Heart left ventricle (tissue), 16 donors: ENCODE data around the gene CEP128. TPM values are rescaled to one million over a fixed set of nuclear protein-coding genes. Genes with fewer than 3 reads are reported as not detected.

Experiments used
- ATAC-seq, 4 donors: fragments of 200-7000 bp; cut with Tn5 transposase; one replicate each; pipeline ENCODE4 v1.9.1; 2020 to 2022; ENCODE audit warnings: moderate library complexity in 4 of 4, mild to moderate bottlenecking in 3 of 4, moderate number of reproducible peaks in 1 of 4
- DNase-seq, 5 donors: peaks; one replicate each; pipeline ENCODE4 v3.0.0-alpha.2; 2020
- H3K27ac ChIP-seq, 12 donors: fragments of 200-600 bp; sonication (generic) in 4 of 12; one replicate each; pipeline versions ENCODE4 v1.5.0 to v1.8.0; 2016 to 2022; ENCODE audit warnings: mild to moderate bottlenecking in 2 of 12
- H3K27me3 ChIP-seq, 9 donors: fragments of 200-600 bp; sonication (generic) in 2 of 9; one replicate each; pipeline versions ENCODE4 v1.5.1 to v1.8.0; 2016 to 2022; ENCODE audit warnings: mild to moderate bottlenecking in 3 of 9
- H3K36me3 ChIP-seq, 9 donors: fragments of 200-600 bp; sonication (generic) in 2 of 9; one replicate each; pipeline versions ENCODE4 v1.5.0 to v1.8.0; 2018 to 2022; ENCODE audit warnings: mild to moderate bottlenecking in 2 of 9
- H3K4me1 ChIP-seq, 12 donors: fragments of 200-600 bp; sonication (generic) in 4 of 12; one replicate each; pipeline versions ENCODE4 v1.5.0 to v1.8.0; 2016 to 2022; ENCODE audit warnings: mild to moderate bottlenecking in 3 of 12
- H3K4me3 ChIP-seq, 12 donors: fragments of 200-600 bp; sonication (generic) in 4 of 12; one replicate each; pipeline versions ENCODE4 v1.5.0 to v1.8.0; 2017 to 2022; ENCODE audit warnings: mild to moderate bottlenecking in 9 of 12, moderate library complexity in 4 of 12
- H3K9me3 ChIP-seq, 12 donors: fragments of 200-600 bp; sonication (generic) in 4 of 12; one replicate each; pipeline versions ENCODE4 v1.5.0 to v1.8.0; 2016 to 2022; ENCODE audit warnings: mild to moderate bottlenecking in 1 of 12
- CTCF ChIP-seq, 12 donors: fragments of 200-600 bp; sonication (generic) in 4 of 12; IDR thresholded peaks; one replicate each; pipeline versions ENCODE4 v1.5.0 to v1.8.0; 2018 to 2022; ENCODE audit warnings: antibody characterized with exemption in 12 of 12, mild to moderate bottlenecking in 5 of 12
- POLR2A ChIP-seq, 2 donors: fragments of 450-650 bp; IDR thresholded peaks; one replicate each; pipeline ENCODE4 v1.6.1; 2017; ENCODE audit warnings: antibody characterized with exemption in 2 of 2, mild to moderate bottlenecking in 2 of 2, moderate library complexity in 2 of 2
- WGBS, 4 donors: extraction: QIAGEN DNeasy Blood & Tissue Kit in 2 of 4; methylation state at CpG; one replicate each; pipeline versions ENCODE4 v1.1.5 to v1.1.7; 2013 to 2018; 5-methylcytosine and 5-hydroxymethylcytosine counted together
- intact Hi-C, 10 donors: fragments of 100-400 bp; cut with DNase I; formaldehyde crosslinking; loops; one replicate each; pipeline versions ENCODE4 v1.11.1 to v1.14.2; 2022
- polyA plus RNA-seq, 2 donors: library from polyadenylated mRNA; stranded (reverse); fragments of 200-250 nt; gene quantifications; one replicate each; pipeline ENCODE4 v1.2.3, GENCODE V29; 2013
- total RNA-seq, 9 donors: library from RNA; depleted of rRNA in 2 of 9; stranded (reverse); fragments of >200 nt in 2 of 9; fragmentation: NEBNext Ultra II Directional in 3 of 9; extraction: Animal tissue kit (Norgen Biotek cat#: 25700) in 3 of 9; gene quantifications; one replicate each; pipeline versions ENCODE4 v1.1.0 to v1.2.4, GENCODE V29; 2016 to 2023
- donor health status: ischemic (EF 13 %, LVEDD 7.1; RV severe dilation, severe dysfunction).
- donor health status: healthy with polysubstance abuse.
- donor health status: DM: no; HTN: yes; CAD: no.
- donor health status: DM: no; HTN: no; CAD: no.
- donor health status: ischemic (EF 25% LVEDD 6.9; RV normal size, moderate dysfunction).
- donor health status: ischemic (EF 25% LVEDD 5.7; RV mildly dilated, moderate dysfunction).
- donor health status: healthy.
- donor health status: DM: yes; HTN: yes; CAD: no.
- donor health status: ischemic (EF 35%, LVEDD 5.7; RV mildly dilated, moderate dysfunction).
- donor health status: nonischemic (EF 11% LVEDD 7.7; RV severe dilation, severe dysfunction).
- donor health status: DM: yes; HTN: yes; CAD: no.
- donor health status: PGD.
- donor health status: ischemic (EF 29% LVEDD 5.4; RV normal size, mild dysfunction).
- donor health status: nonischemic (EF 23%, LVEDD 6.1; RV moderate dilation, normal function).

CEP128 gene
- total and polyA plus RNA-seq, 11 donors, result 0.94 to 6.6 (median 3.4) TPM

DNA sequence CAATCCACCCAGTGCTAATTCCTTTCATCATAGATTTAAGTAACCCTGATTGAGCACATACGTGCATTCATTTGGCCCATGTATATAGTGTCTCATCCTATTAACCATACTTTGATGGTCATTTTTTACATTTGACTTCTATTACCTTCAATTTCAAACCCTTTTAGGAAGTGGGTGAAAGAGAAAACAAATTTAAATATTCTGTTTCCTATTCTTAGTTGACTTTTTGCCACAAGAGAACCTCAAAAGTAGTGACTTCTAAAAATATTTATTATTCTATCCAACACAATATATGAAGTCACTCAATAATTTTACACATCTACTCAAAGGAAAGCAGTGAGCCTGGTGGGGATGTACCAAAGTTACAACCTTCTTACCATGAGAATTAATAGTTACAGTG lies 164.9 kb downstream of the CEP128 start:
- intact Hi-C loops, result no loop called here
- no peak overlapping the region for H3K27ac ChIP-seq
- H3K4me3 ChIP-seq, result no peak overlapping the region
- ATAC-seq (no peak), DNase-seq (no peak)
- H3K27me3 ChIP-seq, result no peaks in the 10 kb centered on the region
- peaks cover 0 to 9% (median 0%) of the 10 kb centered on the region in 12 donors for H3K9me3 ChIP-seq
- H3K4me1 ChIP-seq, result no peaks in the 10 kb centered on the region
- H3K36me3 ChIP-seq, result no peaks in the 10 kb centered on the region
- 96 to 98% (median 98%) methylated on average over 1 of the region's 1 CpG for WGBS, 4 donors
- TF ChIP-seq POLR2A (IDR thresholded peaks at IDR 0.05), result no peak

GRCh38 chr14:80776186-80776585 lies 165.4 kb downstream of the CEP128 start:
- DNase-seq (no peak), ATAC-seq (no peak)
- no peaks in the 10 kb centered on the region for H3K27me3 ChIP-seq

DNA sequence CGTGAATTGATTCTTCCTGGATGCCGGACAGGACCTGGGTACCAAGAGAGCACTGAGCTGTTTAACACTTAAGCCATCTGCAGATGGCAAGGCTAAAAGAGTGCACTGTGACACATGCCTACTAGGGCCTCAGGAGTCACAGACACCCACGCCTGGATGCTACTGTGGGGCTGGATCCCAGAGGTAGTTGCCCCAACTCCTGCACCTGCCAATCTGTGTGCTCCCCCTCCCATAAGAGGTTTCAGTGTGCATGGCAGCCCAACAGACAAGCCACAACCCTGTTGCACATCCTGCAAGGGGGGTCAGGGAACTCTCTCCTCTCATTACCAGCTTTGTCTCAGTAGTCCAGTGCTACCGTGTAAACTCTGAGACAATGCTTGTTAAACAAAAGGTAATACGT lies 169.0 kb downstream of the CEP128 start:
- intact Hi-C loops, result no loop called here
- H3K4me3 ChIP-seq, result no peak overlapping the region
- H3K36me3 ChIP-seq, result no peaks in the 10 kb centered on the region
- no peak for ATAC-seq
- H3K9me3 ChIP-seq, result peaks cover 0 to 8% (median 0%) of the 10 kb centered on the region in 12 donors
- no peaks in the 10 kb centered on the region for H3K27me3 ChIP-seq
- no peak overlapping the region for H3K27ac ChIP-seq
- TF ChIP-seq POLR2A (IDR thresholded peaks at IDR 0.05) (no peak), CTCF (IDR thresholded peaks at IDR 0.05) (no peak)
- H3K4me1 ChIP-seq, result no peaks in the 10 kb centered on the region
- WGBS, 4 donors, result 77 to 98% (median 97%) methylated on average over 5 of the region's 5 CpGs
- no peak for DNase-seq

More at GRCh38 chr14:80776186-80776585, 165.4 kb downstream of the CEP128 start:
- H3K9me3 ChIP-seq, result peaks cover 0 to 9% (median 0%) of the 10 kb centered on the region in 12 donors
- intact Hi-C loops, result no loop called here
- H3K4me1 ChIP-seq, result no peaks in the 10 kb centered on the region
- no peak overlapping the region for H3K4me3 ChIP-seq
- H3K36me3 ChIP-seq, result no peaks in the 10 kb centered on the region
- no peak overlapping the region for H3K27ac ChIP-seq
- TF ChIP-seq POLR2A (IDR thresholded peaks at IDR 0.05) (no peak), CTCF (IDR thresholded peaks at IDR 0.05) (no peak)

DNA sequence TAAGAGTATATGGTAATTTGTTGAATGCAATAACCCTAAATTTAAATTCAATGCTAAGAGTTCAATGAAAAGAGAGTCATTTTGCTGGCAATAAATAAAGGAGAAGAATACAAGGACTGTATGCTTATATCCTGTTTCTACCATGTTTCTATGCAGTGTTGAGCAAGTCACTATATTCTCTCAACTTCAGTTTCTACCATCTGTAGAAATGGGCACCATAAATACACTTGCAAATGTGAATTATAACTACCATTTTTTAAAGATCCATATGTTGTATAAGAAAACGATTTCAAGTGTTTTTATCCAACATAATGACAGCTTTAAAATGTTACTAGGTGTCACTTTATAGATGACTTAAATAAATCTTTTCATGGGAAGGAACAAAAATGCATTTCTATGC lies 170.3 kb downstream of the CEP128 start:
- WGBS, 4 donors, result 85 to 97% (median 93%) methylated on average over 1 of the region's 1 CpG
- intact Hi-C loops, result no loop called here
- Histone ChIP-seq H3K36me3 (no peaks in the 10 kb centered on the region), H3K27ac (no peak overlapping the region), H3K4me3 (no peak overlapping the region), H3K4me1 (no peaks in the 10 kb centered on the region), H3K27me3 (no peaks in the 10 kb centered on the region), H3K9me3 (peaks cover 0 to 5% (median 0%) of the 10 kb centered on the region in 12 donors)
- no peak for DNase-seq
- TF ChIP-seq CTCF (IDR thresholded peaks at IDR 0.05) (no peak), POLR2A (IDR thresholded peaks at IDR 0.05) (no peak)
- ATAC-seq, result no peak
